SK-N-DZ (cell line): ENCODE measurements around the gene ANKRD30B.
"Not testable (repeated sequence)": the region's sequence is repeated elsewhere in the genome, so short reads cannot be mapped to it uniquely, and the experiment has no call there.

Experiments
- DNase-seq: peaks from one replicate; pipeline ENCODE4 v3.0.0-alpha.2; 2015; ENCODE audit warnings: low spot score
- small RNA-seq, 2 experiments: library from RNA; depleted of rRNA; stranded (forward); fragments of <200 nt; gene quantifications; one replicate each; pipeline ENCODE3, GENCODE V24; 2014

The ANKRD30B gene

GRCh38 chr18:14841607-14842006, 93.6 kb downstream of the ANKRD30B start:
- not testable (repeated sequence) for DNase-seq

DNA sequence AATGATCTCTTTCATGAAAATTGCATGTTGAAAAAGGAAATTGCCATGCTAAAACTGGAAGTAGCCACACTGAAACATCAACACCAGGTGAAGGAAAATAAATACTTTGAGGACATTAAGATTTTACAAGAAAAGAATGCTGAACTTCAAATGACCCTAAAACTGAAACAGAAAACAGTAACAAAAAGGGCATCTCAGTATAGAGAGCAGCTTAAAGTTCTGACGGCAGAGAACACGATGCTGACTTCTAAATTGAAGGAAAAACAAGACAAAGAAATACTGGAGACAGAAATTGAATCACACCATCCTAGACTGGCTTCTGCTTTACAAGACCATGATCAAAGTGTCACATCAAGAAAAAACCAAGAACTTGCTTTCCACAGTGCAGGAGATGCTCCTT, 103.6 kb downstream of the ANKRD30B start:
- not testable (repeated sequence) for DNase-seq

DNA sequence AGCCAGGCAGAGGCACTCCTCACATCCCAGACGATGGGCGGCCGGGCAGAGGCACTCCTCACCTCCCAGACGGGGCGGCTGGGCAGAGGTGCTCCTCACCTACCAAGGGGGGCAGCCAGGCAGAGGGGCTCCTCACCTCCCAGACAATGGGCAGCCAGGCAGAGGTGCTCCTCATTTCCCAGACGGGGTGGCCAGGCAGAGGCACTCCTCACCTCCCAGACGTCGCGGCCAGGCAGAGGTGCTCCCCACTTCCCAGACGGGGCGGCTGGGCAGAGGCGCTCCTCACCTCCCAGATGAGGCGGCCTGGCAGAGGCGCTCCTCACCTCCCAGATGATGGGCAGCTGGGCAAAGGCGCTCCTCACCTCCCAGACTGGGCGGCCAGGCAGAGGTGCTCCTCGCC, 107.7 kb downstream of the ANKRD30B start:
- not testable (repeated sequence) for DNase-seq

DNA sequence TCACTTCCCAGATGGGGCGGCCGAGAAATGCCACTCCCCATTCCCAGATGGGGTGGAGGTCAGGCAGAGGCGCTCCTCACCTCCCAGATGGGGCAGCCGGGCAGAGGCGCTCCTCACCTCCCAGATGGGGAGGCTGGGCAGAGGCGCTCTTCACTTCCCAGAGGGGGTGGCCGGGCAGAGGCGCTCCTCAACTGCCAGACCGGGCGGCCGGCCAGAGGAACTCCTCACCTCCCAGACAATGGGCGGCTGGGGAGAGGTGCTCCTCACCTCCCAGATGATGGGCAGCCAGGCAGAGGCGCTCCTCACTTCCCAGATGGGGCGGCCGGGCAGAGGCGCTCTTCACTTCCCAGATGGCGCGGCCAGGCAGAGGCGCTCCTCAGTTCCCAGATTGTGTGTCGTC, 108.3 kb downstream of the ANKRD30B start:
- DNase-seq: not testable (repeated sequence)

- not testable (repeated sequence) for DNase-seq
Measured at GRCh38 chr18:14858514-14858913, 110.5 kb downstream of the ANKRD30B start.

DNA sequence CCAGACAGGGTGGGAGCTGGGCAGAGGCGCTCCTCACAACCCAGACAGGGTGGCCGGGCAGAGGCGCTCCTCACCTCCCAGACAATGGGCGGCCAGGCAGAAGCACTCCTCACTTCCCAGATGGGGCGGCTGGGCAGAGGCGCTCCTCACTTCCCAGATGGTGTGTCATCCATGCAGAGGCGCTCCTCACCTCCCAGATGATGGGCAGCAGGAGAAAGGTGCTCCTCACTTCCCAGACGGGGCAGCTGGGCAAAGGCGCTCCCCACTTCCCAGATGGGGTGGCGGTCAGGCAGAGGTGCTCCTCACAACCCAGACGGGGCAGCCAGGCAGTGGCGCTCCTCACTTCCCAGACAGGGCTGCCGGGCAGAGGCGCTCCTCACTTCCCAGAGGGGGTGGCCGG, 112.0 kb downstream of the ANKRD30B start:
- not testable (repeated sequence) for DNase-seq

DNA sequence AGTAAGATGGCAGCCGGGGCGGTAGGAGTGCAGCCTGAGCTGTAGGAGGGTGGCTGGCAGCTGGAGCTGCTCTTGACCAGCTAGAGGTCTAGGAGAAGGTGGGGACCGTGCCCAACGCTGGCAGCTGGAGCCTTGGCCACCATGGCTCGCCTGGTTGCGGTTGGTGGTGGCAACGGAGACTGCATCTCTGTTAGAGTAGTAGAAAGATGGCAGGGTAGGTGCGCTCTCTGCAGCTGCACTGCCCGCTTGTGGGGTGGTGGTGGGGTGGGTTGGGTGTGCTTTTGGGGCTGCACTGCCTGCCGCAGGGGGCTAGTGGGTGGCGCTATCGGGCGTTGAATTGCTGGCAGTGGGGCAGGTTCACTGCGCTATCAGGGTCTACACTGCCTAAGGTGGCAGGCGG, 118.5 kb downstream of the ANKRD30B start:
- not testable (repeated sequence) for DNase-seq

- DNase-seq: not testable (repeated sequence)
Measured at GRCh38 chr18:14867988-14868387, 120.0 kb downstream of the ANKRD30B start.

GRCh38 chr18:14868825-14869224, 120.9 kb downstream of the ANKRD30B start:
- DNase-seq: not testable (repeated sequence)

DNA sequence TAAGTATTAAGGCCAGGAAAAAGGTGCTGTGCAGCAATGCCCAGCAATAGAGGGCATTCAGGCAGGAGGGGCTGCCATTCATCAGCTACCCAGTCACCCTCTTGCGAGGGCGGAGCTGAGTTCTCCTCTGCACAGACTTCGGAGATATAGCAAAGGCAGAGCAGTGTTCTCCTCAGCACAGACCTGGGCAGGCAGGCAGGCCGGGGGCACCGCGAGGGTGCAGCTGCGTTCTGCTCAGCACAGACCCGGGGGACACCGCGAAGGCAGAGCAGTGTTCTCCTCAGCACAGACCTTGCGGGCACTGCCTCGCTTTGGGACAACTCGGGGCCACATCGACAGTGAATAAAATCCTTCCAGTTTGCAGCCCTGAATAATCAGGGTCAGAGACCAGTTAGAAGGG, 130.9 kb downstream of the ANKRD30B start:
- not testable (repeated sequence) for DNase-seq

DNA sequence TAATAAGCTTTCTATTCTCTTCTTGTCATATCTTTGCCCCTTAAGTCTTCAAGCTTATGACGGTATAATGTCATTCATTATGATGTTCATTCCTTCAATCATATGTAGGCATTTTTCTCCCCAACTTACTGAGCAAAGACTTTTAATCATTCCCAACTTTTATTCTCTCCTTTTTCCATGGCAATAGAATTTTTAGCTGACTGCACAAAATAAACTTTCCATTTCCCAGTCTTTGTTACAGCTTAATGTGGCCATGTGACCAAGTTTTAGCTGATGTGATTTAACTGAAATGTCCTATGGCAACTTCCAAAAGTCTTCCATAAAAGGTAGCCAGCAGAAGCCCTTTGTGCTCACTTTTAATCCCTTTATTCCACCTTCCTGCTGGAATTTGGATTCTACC, 152.5 kb downstream of the ANKRD30B start:
- DNase-seq: no peak

Small RNA genes within 50 kb of the gene (small RNA-seq; reads per million reads assigned to genes)
- gene MIR3156-2 (0 reads per million in 2 experiments), gene RNU6-1210P (0 reads per million in 2 experiments)
